KMS-11 (cell line): ENCODE measurements around the gene PRXL2B.

ENCODE experiments used
- H2AFZ ChIP-seq: fragments of 200-600 bp; sonication (generic); 2 replicates; pipeline ENCODE4 v1.6.1; 2016; ENCODE audit warnings: antibody characterized with exemption, mixed run types, low read depth
- H3K27ac ChIP-seq: fragments of 200-600 bp; sonication (generic); 2 replicates; pipeline ENCODE4 v1.6.1; 2016; ENCODE audit warnings: mild to moderate bottlenecking, mixed run types
- H3K27me3 ChIP-seq: fragments of 200-600 bp; sonication (generic); 2 replicates; pipeline ENCODE4 v1.6.1; 2017; ENCODE audit warnings: mild to moderate bottlenecking, low read depth, mixed run types, moderate library complexity; ENCODE audit not compliant: insufficient read depth
- H3K36me3 ChIP-seq: fragments of 200-600 bp; sonication (generic); 2 replicates; pipeline ENCODE4 v1.6.1; 2017; ENCODE audit warnings: mild to moderate bottlenecking, mixed run types; ENCODE audit not compliant: insufficient read depth
- H3K4me1 ChIP-seq: fragments of 200-600 bp; sonication (generic); 2 replicates; pipeline ENCODE4 v1.6.1; 2016; ENCODE audit warnings: mild to moderate bottlenecking, low read depth, mixed run types; ENCODE audit not compliant: poor library complexity, severe bottlenecking
- H3K4me2 ChIP-seq: fragments of 200-600 bp; sonication (generic); 2 replicates; pipeline ENCODE4 v1.7.0; 2016; ENCODE audit warnings: mild to moderate bottlenecking, mixed run types
- H3K4me3 ChIP-seq: fragments of 200-600 bp; sonication (generic); IDR thresholded peaks from 2 replicates; pipeline ENCODE4 v1.6.1; 2017; ENCODE audit warnings: low read depth, low read length, mixed read lengths; ENCODE audit not compliant: insufficient read depth
- H3K79me2 ChIP-seq: fragments of 200-600 bp; sonication (generic); 2 replicates; pipeline ENCODE4 v1.6.1; 2016; ENCODE audit warnings: low read depth, mixed run types; ENCODE audit not compliant: insufficient read depth
- H3K9ac ChIP-seq: fragments of 200-600 bp; sonication (generic); 2 replicates; pipeline ENCODE4 v1.6.1; 2016; ENCODE audit warnings: mild to moderate bottlenecking, mixed run types
- H4K20me1 ChIP-seq: fragments of 200-600 bp; sonication (generic); 2 replicates; pipeline ENCODE4 v1.6.1; 2016; ENCODE audit warnings: mild to moderate bottlenecking, mixed run types; ENCODE audit not compliant: insufficient read depth
- CTCF ChIP-seq: fragments of 200-600 bp; sonication (generic); conservative IDR thresholded peaks from 2 replicates; pipeline ENCODE4 v1.6.1; 2017; ENCODE audit warnings: low read depth, mild to moderate bottlenecking, antibody characterized with exemption, low read length, moderate library complexity, mixed read lengths

PRXL2B gene

GRCh38 chr1:2592672-2593071 is 6.1 kb downstream of the PRXL2B start:
- H2AFZ ChIP-seq, result no peak overlapping the region
- H3K79me2 ChIP-seq, result no peaks in the 10 kb centered on the region
- no peak overlapping the region for H3K4me3 ChIP-seq
- H3K4me1 ChIP-seq, result no peaks in the 10 kb centered on the region
- no peak for TF ChIP-seq CTCF
- H3K4me2 ChIP-seq, result no peak overlapping the region
- H3K27me3 ChIP-seq, result peaks cover 67% of the 10 kb centered on the region
- H4K20me1 ChIP-seq, result no peaks in the 10 kb centered on the region
- H3K27ac ChIP-seq, result no peak overlapping the region
- H3K36me3 ChIP-seq, result no peaks in the 10 kb centered on the region
- H3K9ac ChIP-seq, result no peak overlapping the region

DNA sequence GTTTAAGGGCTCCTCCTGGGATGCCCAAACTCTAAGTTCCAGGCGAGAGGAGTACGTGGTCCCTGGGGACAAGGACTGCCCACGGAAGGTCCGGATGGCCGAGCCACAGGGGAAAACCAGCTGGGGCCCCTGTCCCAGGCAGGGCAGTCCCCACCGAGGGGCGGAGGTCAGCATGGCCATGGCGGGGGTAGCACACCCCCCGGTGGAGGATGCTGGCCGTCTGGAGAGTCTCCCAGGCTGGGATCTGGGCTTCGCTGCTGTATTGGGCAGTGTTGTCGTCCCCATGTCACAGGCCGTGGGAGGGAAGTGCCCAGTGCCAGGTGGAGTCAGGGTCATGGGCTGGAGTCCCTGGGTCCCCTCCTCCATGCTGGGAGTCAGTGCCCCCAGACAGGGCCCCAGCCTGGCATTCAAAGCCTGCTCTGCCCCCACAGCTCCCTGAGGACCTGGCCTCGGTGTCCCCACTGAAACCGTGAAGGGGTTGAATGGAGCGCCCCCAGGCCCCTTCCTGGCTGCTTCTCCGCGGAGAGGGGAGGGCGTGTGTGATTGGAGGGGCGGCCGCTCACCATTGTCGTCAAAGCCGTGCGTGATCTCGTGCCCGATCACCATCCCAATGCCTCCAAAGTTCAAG is 6.8 kb downstream of the PRXL2B start:
- no peaks in the 10 kb centered on the region for H3K36me3 ChIP-seq
- no peak overlapping the region for H3K4me3 ChIP-seq
- H3K4me1 ChIP-seq, result no peaks in the 10 kb centered on the region
- H3K27ac ChIP-seq, result no peak overlapping the region
- H3K27me3 ChIP-seq, result peaks cover 71% of the 10 kb centered on the region
- no peaks in the 10 kb centered on the region for H4K20me1 ChIP-seq
- H3K79me2 ChIP-seq, result no peaks in the 10 kb centered on the region
- H3K9ac ChIP-seq, result no peak overlapping the region
- TF ChIP-seq CTCF, result no peak
- H3K4me2 ChIP-seq, result no peak overlapping the region
- H2AFZ ChIP-seq, result no peak overlapping the region

DNA sequence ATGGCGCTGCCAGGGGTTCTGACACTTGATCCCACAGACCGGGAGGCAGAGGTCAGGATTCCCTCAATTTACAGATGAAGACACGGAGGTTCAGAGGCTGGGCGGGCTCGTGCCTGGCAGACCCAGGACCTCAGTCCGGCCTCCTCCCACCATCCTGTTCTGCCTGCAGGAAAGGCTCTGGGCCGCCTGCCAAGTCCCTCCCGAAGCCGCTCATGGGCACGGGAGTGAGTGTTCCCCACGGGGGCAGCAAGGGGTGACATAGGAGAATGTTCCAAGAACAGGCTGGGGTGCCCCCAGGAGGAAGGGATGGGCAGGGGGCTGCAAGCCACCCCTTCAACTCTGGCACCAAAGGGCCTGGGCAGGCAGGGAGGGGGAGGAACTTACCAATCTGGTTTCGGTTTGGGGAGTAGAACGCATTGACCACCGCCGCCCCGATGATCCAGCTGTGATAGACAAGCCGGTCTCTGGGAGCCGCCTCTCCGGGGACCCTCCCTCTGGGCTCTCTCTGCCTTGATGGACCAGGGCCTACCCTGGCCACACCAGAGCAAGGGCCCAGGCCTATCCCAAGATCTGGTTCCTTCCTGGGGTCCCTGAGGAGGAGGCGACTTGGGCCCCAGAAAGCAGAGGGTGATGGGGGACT is 7.5 kb downstream of the PRXL2B start:
- no peak for TF ChIP-seq CTCF
- Histone ChIP-seq H3K27me3 (peaks cover 75% of the 10 kb centered on the region), H4K20me1 (no peaks in the 10 kb centered on the region), H2AFZ (no peak overlapping the region), H3K4me3 (no peak overlapping the region), H3K4me1 (no peaks in the 10 kb centered on the region), H3K79me2 (no peaks in the 10 kb centered on the region), H3K4me2 (no peak overlapping the region), H3K27ac (no peak overlapping the region), H3K36me3 (no peaks in the 10 kb centered on the region), H3K9ac (no peak overlapping the region)

DNA sequence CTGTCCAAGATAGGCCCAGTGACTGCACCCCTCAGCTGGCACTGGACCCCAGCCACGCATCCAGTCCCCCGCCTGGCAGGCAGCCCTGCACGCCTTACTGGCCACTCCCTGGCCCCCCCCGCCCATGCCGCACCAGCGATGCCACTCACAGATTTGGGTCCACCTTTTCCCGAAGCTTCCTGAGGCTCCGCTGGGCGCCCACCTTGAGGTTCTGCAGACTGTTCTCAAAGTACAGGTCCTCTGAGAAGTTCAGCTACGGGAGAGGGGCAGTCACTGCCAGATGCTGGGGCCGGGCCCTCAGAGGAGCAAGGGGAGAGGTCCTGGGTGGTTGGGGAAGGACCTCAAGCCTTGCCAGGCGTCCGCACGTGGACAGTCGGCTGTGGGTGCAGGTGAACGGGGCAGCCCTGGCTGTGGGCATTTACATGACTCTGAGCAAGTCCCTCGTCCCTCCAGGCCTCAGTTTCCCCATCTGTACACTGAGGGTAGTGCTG is 8.1 kb downstream of the PRXL2B start:
- Histone ChIP-seq H2AFZ (no peak overlapping the region), H3K36me3 (no peaks in the 10 kb centered on the region), H3K4me3 (no peak overlapping the region), H3K4me1 (no peaks in the 10 kb centered on the region), H3K27me3 (peaks cover 80% of the 10 kb centered on the region), H3K27ac (no peak overlapping the region), H3K4me2 (no peak overlapping the region), H3K79me2 (no peaks in the 10 kb centered on the region), H4K20me1 (no peaks in the 10 kb centered on the region), H3K9ac (no peak overlapping the region)
- TF ChIP-seq CTCF, result no peak
